Measurements from ENCODE around the gene LZTR1.

LZTR1 gene

DNA sequence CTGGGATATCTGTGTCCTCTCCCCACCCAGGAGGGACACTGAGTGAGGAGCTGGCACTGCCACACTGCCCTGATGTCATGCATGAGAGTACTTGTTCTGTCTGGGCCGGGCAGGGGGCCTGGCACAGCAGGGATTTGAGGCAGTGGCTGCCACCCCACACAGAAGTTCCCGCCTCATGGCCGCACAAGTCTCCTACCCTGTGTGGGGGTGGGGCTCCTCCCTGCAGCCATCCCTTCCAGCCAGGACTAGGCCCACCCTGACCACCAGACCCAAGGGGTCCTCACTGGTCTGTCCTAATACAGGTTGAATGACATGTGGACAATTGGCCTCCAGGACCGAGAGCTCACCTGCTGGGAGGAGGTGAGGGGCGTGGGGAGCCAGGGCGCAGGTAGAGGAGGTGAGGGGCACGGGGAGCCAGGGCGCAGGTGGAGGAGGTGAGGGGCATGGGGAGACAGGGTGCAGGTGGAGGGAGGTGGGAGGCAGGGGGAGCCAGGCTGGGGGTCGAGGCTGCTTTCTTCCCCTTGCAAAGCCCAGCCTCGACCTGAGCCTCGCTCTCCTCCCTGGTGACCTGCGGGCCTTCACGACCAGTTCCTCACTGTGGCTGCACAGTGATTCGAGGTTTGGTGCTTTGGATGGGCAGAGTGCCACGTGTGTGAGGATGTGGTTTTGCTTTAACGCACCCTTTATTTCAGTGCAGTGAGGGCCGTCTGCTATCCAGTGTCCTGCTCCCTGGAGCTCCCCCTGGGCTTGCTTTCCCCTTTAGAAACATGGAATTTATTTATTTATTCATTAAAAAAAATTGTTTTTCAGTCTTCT, 7.4 kb downstream of the LZTR1 start:
- no peak for ATAC-seq (ENCODE audit: insufficient read depth, low read depth)
- no peak overlapping the region for H3K27ac ChIP-seq (ENCODE audit: low read length)
- TF ChIP-seq, protein P1, sequence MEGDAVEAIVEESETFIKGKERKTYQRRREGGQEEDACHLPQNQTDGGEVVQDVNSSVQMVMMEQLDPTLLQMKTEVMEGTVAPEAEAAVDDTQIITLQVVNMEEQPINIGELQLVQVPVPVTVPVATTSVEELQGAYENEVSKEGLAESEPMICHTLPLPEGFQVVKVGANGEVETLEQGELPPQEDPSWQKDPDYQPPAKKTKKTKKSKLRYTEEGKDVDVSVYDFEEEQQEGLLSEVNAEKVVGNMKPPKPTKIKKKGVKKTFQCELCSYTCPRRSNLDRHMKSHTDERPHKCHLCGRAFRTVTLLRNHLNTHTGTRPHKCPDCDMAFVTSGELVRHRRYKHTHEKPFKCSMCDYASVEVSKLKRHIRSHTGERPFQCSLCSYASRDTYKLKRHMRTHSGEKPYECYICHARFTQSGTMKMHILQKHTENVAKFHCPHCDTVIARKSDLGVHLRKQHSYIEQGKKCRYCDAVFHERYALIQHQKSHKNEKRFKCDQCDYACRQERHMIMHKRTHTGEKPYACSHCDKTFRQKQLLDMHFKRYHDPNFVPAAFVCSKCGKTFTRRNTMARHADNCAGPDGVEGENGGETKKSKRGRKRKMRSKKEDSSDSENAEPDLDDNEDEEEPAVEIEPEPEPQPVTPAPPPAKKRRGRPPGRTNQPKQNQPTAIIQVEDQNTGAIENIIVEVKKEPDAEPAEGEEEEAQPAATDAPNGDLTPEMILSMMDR (IDR thresholded peaks at IDR 0.05; ENCODE audit: borderline replicate concordance, extremely low read depth, low read length, poor library complexity, severe bottlenecking), result no peak
- no peak for TF ChIP-seq EZH2 (IDR thresholded peaks at IDR 0.05; ENCODE audit: borderline replicate concordance, low read depth, low read length, severe bottlenecking)
- no peaks in the 10 kb centered on the region for H3K9me3 ChIP-seq (ENCODE audit: insufficient read depth, low read length, severe bottlenecking)
- no peaks in the 10 kb centered on the region for H3K4me1 ChIP-seq (ENCODE audit: insufficient read depth, low read length)
- no peaks in the 10 kb centered on the region for H4K20me1 ChIP-seq (ENCODE audit: insufficient read depth, low read length)
- no peaks in the 10 kb centered on the region for H3K27me3 ChIP-seq (ENCODE audit: insufficient read depth, low read length, poor library complexity)
- no peak for DNase-seq
- H3K4me2 ChIP-seq (ENCODE audit: insufficient read depth, low read length), result no peak overlapping the region
- peaks cover 75% of the 10 kb centered on the region for H3K36me3 ChIP-seq (ENCODE audit: insufficient read depth, low read length)
- H3K79me2 ChIP-seq (ENCODE audit: insufficient read depth, low read length), result no peaks in the 10 kb centered on the region; the same call in 1 of the 2 replicates
- H3K4me3 ChIP-seq (ENCODE audit: low read depth in 1 of 2, low read length in 2 of 2), result no peak overlapping the region
- H3K9ac ChIP-seq (ENCODE audit: low read depth, low read length), result no peak overlapping the region
- H2AFZ ChIP-seq (ENCODE audit: low read depth, low read length), result no peak overlapping the region

DNA sequence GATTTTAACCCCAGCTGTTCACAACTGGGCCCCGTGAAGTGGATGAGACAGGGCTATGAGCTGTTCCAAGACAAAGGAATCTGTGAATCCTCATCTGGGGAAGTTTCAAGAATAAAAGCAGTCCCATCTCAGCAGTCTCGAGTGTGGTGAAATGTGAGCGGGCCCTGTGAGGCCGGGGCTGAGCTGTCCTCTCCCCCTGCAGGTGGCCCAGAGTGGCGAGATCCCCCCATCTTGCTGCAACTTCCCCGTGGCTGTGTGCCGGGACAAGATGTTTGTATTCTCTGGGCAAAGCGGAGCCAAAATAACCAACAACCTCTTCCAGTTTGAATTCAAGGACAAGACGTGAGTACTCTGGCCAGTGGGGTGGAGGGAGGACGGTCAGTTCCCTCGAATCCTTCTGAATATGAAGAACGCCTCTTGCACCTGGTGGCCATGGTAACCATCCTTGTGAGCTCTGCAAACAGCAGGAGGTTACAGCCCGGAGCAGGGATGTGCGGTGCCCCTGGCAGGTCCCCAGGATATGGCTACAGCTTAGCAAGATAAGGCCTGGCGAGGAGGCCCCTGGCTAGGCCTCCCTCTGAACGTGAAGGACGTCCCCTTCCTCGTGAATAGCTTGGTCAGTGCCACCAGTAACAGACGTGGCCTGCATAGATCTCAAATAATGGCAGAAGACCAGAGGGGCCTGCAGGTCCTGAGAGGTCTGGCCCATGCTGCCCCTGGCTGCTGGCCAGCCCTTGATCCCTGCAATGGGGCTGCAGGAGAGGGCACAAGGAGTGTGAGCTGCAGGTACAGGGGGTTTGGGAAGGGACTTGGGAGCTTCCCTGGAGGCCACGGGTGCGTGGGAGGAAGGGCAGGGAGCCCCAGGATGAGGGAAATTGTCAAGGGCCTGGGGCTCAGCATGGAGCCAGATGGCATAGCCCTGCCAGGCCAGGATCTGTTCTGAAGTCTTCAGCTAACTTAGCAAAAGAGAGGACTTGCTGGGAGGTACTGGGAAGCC, 8.4 kb downstream of the LZTR1 start:
- Histone ChIP-seq H3K36me3 (ENCODE audit: insufficient read depth, low read length) (peaks cover 78% of the 10 kb centered on the region), H2AFZ (ENCODE audit: low read depth, low read length) (no peak overlapping the region), H3K4me2 (ENCODE audit: insufficient read depth, low read length) (no peak overlapping the region), H4K20me1 (ENCODE audit: insufficient read depth, low read length) (no peaks in the 10 kb centered on the region), H3K9me3 (ENCODE audit: insufficient read depth, low read length, severe bottlenecking) (no peaks in the 10 kb centered on the region), H3K4me1 (ENCODE audit: insufficient read depth, low read length) (no peaks in the 10 kb centered on the region), H3K27ac (ENCODE audit: low read length) (no peak overlapping the region), H3K79me2 (ENCODE audit: insufficient read depth, low read length) (no peaks in the 10 kb centered on the region), H3K27me3 (ENCODE audit: insufficient read depth, low read length, poor library complexity) (no peaks in the 10 kb centered on the region), H3K9ac (ENCODE audit: low read depth, low read length) (no peak overlapping the region), H3K4me3 (ENCODE audit: low read depth in 1 of 2, low read length in 2 of 2) (no peak overlapping the region)
- ATAC-seq (ENCODE audit: insufficient read depth, low read depth), result no peak
- DNase-seq, result no peak
- TF ChIP-seq EZH2 (IDR thresholded peaks at IDR 0.05; ENCODE audit: borderline replicate concordance, low read depth, low read length, severe bottlenecking), result no peak
- TF ChIP-seq, protein P1 (IDR thresholded peaks at IDR 0.05; ENCODE audit: borderline replicate concordance, extremely low read depth, low read length, poor library complexity, severe bottlenecking), result no peak

DNA sequence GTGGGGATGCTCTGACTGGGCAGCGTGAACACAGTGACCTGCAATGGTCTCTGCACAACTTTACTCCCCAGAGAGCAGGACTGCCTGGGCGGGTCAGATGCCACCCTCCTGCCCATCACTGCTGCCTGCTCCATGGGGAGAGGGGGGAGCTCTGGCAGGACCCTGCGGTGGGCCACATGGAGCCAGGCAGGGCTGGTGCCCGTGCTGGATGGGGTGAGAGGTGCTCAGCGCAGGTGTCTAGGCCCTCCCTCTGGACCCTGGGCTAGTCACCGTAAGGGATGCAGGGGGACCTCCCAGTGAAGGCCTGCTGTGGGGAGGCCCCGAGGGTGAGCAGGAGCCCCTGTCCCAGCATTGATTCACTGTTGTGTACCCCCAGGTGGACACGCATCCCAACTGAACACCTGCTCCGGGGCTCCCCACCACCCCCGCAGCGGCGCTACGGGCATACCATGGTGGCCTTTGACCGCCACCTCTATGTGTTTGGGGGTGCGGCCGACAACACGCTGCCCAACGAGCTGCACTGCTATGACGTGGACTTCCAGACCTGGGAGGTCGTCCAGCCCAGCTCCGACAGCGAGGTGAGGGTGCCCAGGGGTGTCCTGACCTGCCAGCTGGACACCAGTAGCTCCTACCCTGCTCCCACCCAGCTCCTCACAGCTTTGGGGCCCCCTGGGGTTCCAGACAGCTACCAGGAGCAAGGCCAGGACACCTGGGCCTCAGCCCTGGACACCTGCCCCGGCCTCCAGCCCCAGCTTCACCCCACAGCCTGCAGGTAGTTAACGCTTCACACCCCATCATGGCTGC, 9.4 kb downstream of the LZTR1 start:
- Histone ChIP-seq H3K27me3 (ENCODE audit: insufficient read depth, low read length, poor library complexity) (no peaks in the 10 kb centered on the region), H3K79me2 (ENCODE audit: insufficient read depth, low read length) (no peaks in the 10 kb centered on the region), H3K27ac (ENCODE audit: low read length) (no peak overlapping the region), H3K36me3 (ENCODE audit: insufficient read depth, low read length) (peaks cover 80% of the 10 kb centered on the region), H4K20me1 (ENCODE audit: insufficient read depth, low read length) (no peaks in the 10 kb centered on the region), H3K4me2 (ENCODE audit: insufficient read depth, low read length) (no peak overlapping the region), H3K4me1 (ENCODE audit: insufficient read depth, low read length) (no peaks in the 10 kb centered on the region), H3K4me3 (ENCODE audit: low read depth in 1 of 2, low read length in 2 of 2) (no peak overlapping the region), H3K9me3 (ENCODE audit: insufficient read depth, low read length, severe bottlenecking) (no peaks in the 10 kb centered on the region), H3K9ac (ENCODE audit: low read depth, low read length) (no peak overlapping the region), H2AFZ (ENCODE audit: low read depth, low read length) (no peak overlapping the region)
- DNase-seq, result no peak
- TF ChIP-seq, protein P1 (IDR thresholded peaks at IDR 0.05; ENCODE audit: borderline replicate concordance, extremely low read depth, low read length, poor library complexity, severe bottlenecking), result no peak
- TF ChIP-seq EZH2 (IDR thresholded peaks at IDR 0.05; ENCODE audit: borderline replicate concordance, low read depth, low read length, severe bottlenecking), result no peak
- no peak for ATAC-seq (ENCODE audit: insufficient read depth, low read depth)

Measured in DND-41 (cell line).